ENCODE results near the gene UNC5C.
"Not testable (repeated sequence)": the region's sequence is repeated elsewhere in the genome, so short reads cannot be mapped to it uniquely, and the experiment has no call there.

UNC5C gene

GRCh38 chr4:95204873-95205272, 343.9 kb downstream of the UNC5C start:
- no peak for DNase-seq

GRCh38 chr4:95204267-95204844, 344.4 kb downstream of the UNC5C start:
- DNase-seq = no peak

- DNase-seq = no peak
These were observed 349.8 kb downstream of the UNC5C start for GRCh38 chr4:95198961-95199360.

- no peak for DNase-seq
These were observed 351.4 kb downstream of the UNC5C start for GRCh38 chr4:95197353-95197752.

GRCh38 chr4:95193391-95194224, 355.2 kb downstream of the UNC5C start:
- no peak for DNase-seq

GRCh38 chr4:95191537-95191936, 357.2 kb downstream of the UNC5C start:
- no peak for DNase-seq

- no peak for DNase-seq
These were observed 357.9 kb downstream of the UNC5C start for GRCh38 chr4:95190751-95191436.

GRCh38 chr4:95188701-95189370, 359.9 kb downstream of the UNC5C start:
- DNase-seq = peak in 1 of 2 donors; percentile 43

- no peak for DNase-seq
These were observed 362.1 kb downstream of the UNC5C start for GRCh38 chr4:95186666-95187065.

- no peak for DNase-seq
These were observed 364.9 kb downstream of the UNC5C start for GRCh38 chr4:95183656-95184408.

GRCh38 chr4:95181996-95182306, 366.8 kb downstream of the UNC5C start:
- DNase-seq = no peak

GRCh38 chr4:95181243-95181995, 367.4 kb downstream of the UNC5C start:
- DNase-seq = peak in 1 of 2 donors; percentile 19

GRCh38 chr4:95180531-95181242, 368.1 kb downstream of the UNC5C start:
- DNase-seq = no peak

GRCh38 chr4:95178938-95179337, 369.8 kb downstream of the UNC5C start:
- DNase-seq = no peak

- not testable (repeated sequence) for DNase-seq
These were observed 377.4 kb downstream of the UNC5C start for GRCh38 chr4:95171377-95171776.

- no peak for DNase-seq
These were observed 378.6 kb downstream of the UNC5C start for GRCh38 chr4:95170176-95170575.

GRCh38 chr4:95167805-95168204, 381.0 kb downstream of the UNC5C start:
- DNase-seq = no peak

GRCh38 chr4:95165926-95166524, 382.7 kb downstream of the UNC5C start:
- peak; percentile 23 to 69 for DNase-seq

- DNase-seq = no peak
These were observed 385.9 kb downstream of the UNC5C start for GRCh38 chr4:95162867-95163266.

GRCh38 chr4:95161781-95162469, 386.8 kb downstream of the UNC5C start:
- DNase-seq = no peak

All from CD4-positive, alpha-beta T cell treated with Interferon alpha-2 for 1 hour (primary cell).